HCT116 (cell line): ENCODE data around the gene DEFB126. TPM values are rescaled to one million over a fixed set of nuclear protein-coding genes. Genes with fewer than 3 reads are reported as not detected.

Experiments used
- ATAC-seq: fragments of 200-7000 bp; cut with Tn5 transposase; 2 replicates; pipeline ENCODE4 v1.9.1; 2020; ENCODE audit warnings: mild to moderate bottlenecking, moderate library complexity
- BruUV-seq: library from RNA; stranded (reverse); fragments of 400-500 nt; replicated peaks from 2 replicates; lab custom pipeline; 2021; lab: Mats Ljungman, UMichigan
- CTCF ChIA-PET: fragments of 300-600 bp; sonication (Branson Sonifier 250); formaldehyde crosslinking; loops from one replicate; lab custom pipeline; 2021; ENCODE audit warnings: antibody characterized with exemption; lab: Charles Lee
- POLR2A ChIA-PET: fragments of 300-600, 350-600 bp; sonication (Branson Sonifier 250); formaldehyde crosslinking; loops from one replicate; lab custom pipeline; 2021; ENCODE audit warnings: antibody characterized with exemption; lab: Charles Lee
- RAD21 ChIA-PET, 2 experiments: fragments of 300-600 bp; sonication (Branson Sonifier 250); formaldehyde crosslinking; loops; one replicate each; lab custom pipeline; 2023; ENCODE audit warnings: low total read pairs in 2 of 2; ENCODE audit not compliant: uncharacterized antibody in 2 of 2, unreplicated experiment in 2 of 2, low non-redundant PET in 1 of 2; lab: Charles Lee
- DNase-seq: peaks from one replicate; pipeline ENCODE4 v3.0.0-alpha.2; 2010; ENCODE audit warnings: low read depth, low spot score
- H2AFZ ChIP-seq: fragments of 200-600 bp; shearing (Covaris generic), sonication (generic); 2 replicates; pipeline ENCODE4 v1.6.1; 2017; ENCODE audit warnings: low read depth, mixed run types, mixed read lengths, antibody characterized with exemption, low read length; ENCODE audit not compliant: poor library complexity, severe bottlenecking
- H3K27ac ChIP-seq: 2 replicates; pipeline ENCODE4 v1.5.1; 2012; ENCODE audit warnings: low read depth, low read length
- H3K27me3 ChIP-seq: fragments of 200-600 bp; sonication (generic); 2 replicates; pipeline ENCODE4 v1.6.1; 2016; ENCODE audit warnings: mixed run types, low read length, mixed read lengths; ENCODE audit not compliant: insufficient read depth
- H3K36me3 ChIP-seq, 2 experiments: fragments of 200-500 bp in 1 of 2; fragments of 200-600 bp in 1 of 2; sonication (Bioruptor generic) in 1 of 2; sonication (generic) in 1 of 2; 2 replicates each; pipeline versions ENCODE4 v1.5.1 to v1.6.1; 2014 to 2016; ENCODE audit warnings: low read length in 2 of 2, inconsistent platforms in 1 of 2, mixed read lengths in 1 of 2, mixed run types in 1 of 2; ENCODE audit not compliant: insufficient read depth in 2 of 2, control insufficient read depth in 1 of 2
- H3K4me1 ChIP-seq, 2 experiments: fragments of 200-600 bp in 1 of 2; sonication (generic) in 1 of 2; 2 replicates each; pipeline versions ENCODE4 v1.5.1 to v1.6.1; 2012 to 2017; ENCODE audit warnings: low read length in 2 of 2, inconsistent platforms in 1 of 2, mild to moderate bottlenecking in 1 of 2, mixed read lengths in 1 of 2, mixed run types in 1 of 2, moderate library complexity in 1 of 2; ENCODE audit not compliant: insufficient read depth in 2 of 2, control insufficient read depth in 1 of 2
- H3K4me2 ChIP-seq: fragments of 200-600 bp; sonication (generic); 2 replicates; pipeline ENCODE4 v1.6.1; 2017; ENCODE audit warnings: mixed run types, low read length, mixed read lengths
- H3K4me3 ChIP-seq, 2 experiments: fragments of 200-600 bp in 1 of 2; sonication (generic) in 1 of 2; replicated peaks in 1 of 2; 2 replicates each; pipeline ENCODE4 v1.5.1; 2011 to 2016; ENCODE audit warnings: low read length in 2 of 2, control low read depth in 1 of 2, low read depth in 1 of 2, mild to moderate bottlenecking in 1 of 2, mixed read lengths in 1 of 2, mixed run types in 1 of 2
- H3K79me2 ChIP-seq: fragments of 200-600 bp; sonication (generic); 2 replicates; pipeline ENCODE4 v1.6.1; 2017; ENCODE audit warnings: mild to moderate bottlenecking, mixed run types, low read length, moderate library complexity, mixed read lengths; ENCODE audit not compliant: insufficient read depth
- H3K9ac ChIP-seq: fragments of 200-600 bp; sonication (generic); 2 replicates; pipeline ENCODE4 v1.6.1; 2016; ENCODE audit warnings: low read length, mixed read lengths
- H3K9me2 ChIP-seq: fragments of 200-600 bp; sonication (generic), shearing (Covaris generic); 2 replicates; pipeline ENCODE4 v1.6.1; 2017; ENCODE audit warnings: mixed run types, mild to moderate bottlenecking, moderate library complexity; ENCODE audit not compliant: insufficient read depth
- H3K9me3 ChIP-seq, 2 experiments: fragments of 200-500 bp in 1 of 2; fragments of 200-600 bp in 1 of 2; sonication (Bioruptor generic) in 1 of 2; sonication (generic) in 1 of 2; 2 replicates each; pipeline ENCODE4 v1.6.1; 2014 to 2017; ENCODE audit warnings: low read length in 2 of 2, mixed read lengths in 2 of 2, inconsistent platforms in 1 of 2, low read depth in 1 of 2, mild to moderate bottlenecking in 1 of 2, mixed run types in 1 of 2, moderate library complexity in 1 of 2; ENCODE audit not compliant: control insufficient read depth in 1 of 2, insufficient read depth in 1 of 2
- H4K20me1 ChIP-seq: fragments of 200-600 bp; sonication (generic), shearing (Covaris generic); 2 replicates; pipeline ENCODE4 v1.6.1; 2017; ENCODE audit warnings: mixed run types, mild to moderate bottlenecking, moderate library complexity; ENCODE audit not compliant: insufficient read depth
- CBX3 ChIP-seq: IDR thresholded peaks from 2 replicates; pipeline ENCODE4 v1.6.1; 2012; ENCODE audit warnings: low read depth
- CEBPB ChIP-seq: IDR thresholded peaks from 2 replicates; pipeline ENCODE4 v1.6.1; 2012; ENCODE audit warnings: low read depth
- ELF1 ChIP-seq: IDR thresholded peaks from 2 replicates; pipeline ENCODE4 v1.6.1; 2012; ENCODE audit warnings: low read depth, borderline replicate concordance
- EZH2 ChIP-seq: fragments of 200-600 bp; sonication (generic); IDR thresholded peaks from 2 replicates; pipeline ENCODE4 v1.6.1; 2017; ENCODE audit warnings: antibody characterized with exemption, mixed run types
- EZH2phosphoT487 ChIP-seq: fragments of 200-600 bp; IDR thresholded peaks from 2 replicates; pipeline ENCODE4 v1.6.1; 2018; ENCODE audit warnings: antibody characterized with exemption, borderline replicate concordance
- JUND ChIP-seq: IDR thresholded peaks from 2 replicates; pipeline ENCODE4 v1.6.1; 2012
- POLR2AphosphoS5 ChIP-seq: IDR thresholded peaks from 2 replicates; pipeline ENCODE4 v1.6.1; 2011; ENCODE audit warnings: mild to moderate bottlenecking, low read depth, low read length, moderate library complexity
- SIN3A ChIP-seq: IDR thresholded peaks from 2 replicates; pipeline ENCODE4 v1.6.1; 2012; ENCODE audit warnings: low read depth
- SRF ChIP-seq: IDR thresholded peaks from 2 replicates; pipeline ENCODE4 v1.6.1; 2012; ENCODE audit warnings: low read depth
- TCF7L2 ChIP-seq: IDR thresholded peaks from 2 replicates; pipeline ENCODE4 v1.7.0; 2011; ENCODE audit warnings: borderline replicate concordance, inconsistent platforms; ENCODE audit not compliant: insufficient read depth, insufficient read length; ENCODE audit errors: extremely low read depth
- YY1 ChIP-seq: IDR thresholded peaks from 2 replicates; pipeline ENCODE4 v1.6.1; 2011; ENCODE audit warnings: low read length, low read depth, moderate library complexity, mild to moderate bottlenecking; ENCODE audit not compliant: insufficient replicate concordance; ENCODE audit errors: extremely low read depth
- ZFX ChIP-seq: fragments of 450-650 bp; IDR thresholded peaks from 2 replicates; pipeline ENCODE4 v1.6.1; 2017
- intact Hi-C: fragments of 100-400 bp; cut with micrococcal nuclease; formaldehyde crosslinking; loops from 2 replicates; pipeline ENCODE4 v1.10.0; 2022
- total RNA-seq: library from RNA; stranded (reverse); gene quantifications from one replicate; pipeline ENCODE4 v1.2.1, GENCODE V29; 2021; ENCODE audit not compliant: unreplicated experiment
- TF ChIP-seq, protein P1 (sequence below): IDR thresholded peaks from 2 replicates; pipeline ENCODE4 v1.6.1; 2012
- TF ChIP-seq, protein P2 (sequence below): IDR thresholded peaks from 2 replicates; pipeline ENCODE4 v1.6.1; 2012
- TF ChIP-seq, protein P3 (sequence below), 3 experiments: fragments of 200-600 bp in 1 of 3; sonication (generic) in 1 of 3; IDR thresholded peaks in 2 of 3; conservative IDR thresholded peaks in 1 of 3; 2 replicates each; pipeline ENCODE4 v1.5.1; 2012 to 2017; ENCODE audit warnings: low read depth in 2 of 3, low read length in 2 of 3, antibody characterized with exemption in 1 of 3, borderline replicate concordance in 1 of 3, control low read depth in 1 of 3, mild to moderate bottlenecking in 1 of 3, mixed read lengths in 1 of 3, mixed run types in 1 of 3, moderate library complexity in 1 of 3; ENCODE audit not compliant: insufficient read depth in 1 of 3

DEFB126 gene
- total RNA-seq, 1 experiment from 2014 or later: not detected

DNA sequence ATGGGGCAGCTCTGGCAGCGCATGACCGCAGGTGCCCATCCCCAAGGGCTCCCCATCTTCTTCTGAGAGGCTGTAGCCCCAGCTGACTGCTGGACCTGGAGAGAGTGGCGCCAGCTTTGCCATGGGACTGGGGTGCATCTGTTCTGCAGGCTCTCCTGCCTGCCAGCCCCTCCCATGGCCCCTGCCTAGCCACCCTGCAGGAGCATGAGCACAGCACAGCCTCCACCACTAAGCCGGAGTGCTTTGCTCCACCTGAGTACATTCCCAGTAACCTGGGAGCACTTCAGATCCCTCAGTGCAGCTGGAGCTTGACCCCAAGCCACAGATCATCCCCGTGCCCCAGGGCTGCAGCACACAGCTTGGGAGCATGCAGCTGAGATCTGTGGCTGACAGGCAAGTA is 38.9 kb upstream of the DEFB126 start:
- Histone ChIP-seq H3K9me3 (no peaks in the 10 kb centered on the region), H3K36me3 (no peaks in the 10 kb centered on the region), H3K4me1 (no peaks in the 10 kb centered on the region), H4K20me1 (no peaks in the 10 kb centered on the region), H3K9ac (no peak overlapping the region), H3K9me2 (no peaks in the 10 kb centered on the region), H3K27me3 (peaks cover 31% of the 10 kb centered on the region), H3K27ac (no peak overlapping the region), H3K79me2 (no peaks in the 10 kb centered on the region), H3K4me2 (no peak overlapping the region), H3K4me3 (no peak overlapping the region), H2AFZ (no peak overlapping the region)
- ChIA-PET CTCF (no interaction called here), POLR2A (no interaction called here), RAD21 (no interaction called here)
- BruUV-seq: no TSS peak
- no peak for DNase-seq
- TF ChIP-seq CEBPB (no peak), EZH2phosphoT487 (no peak), JUND (no peak), YY1 (no peak), SRF (no peak), CBX3 (no peak), SIN3A (no peak), EZH2 (no peak), ZFX (no peak), ELF1 (no peak), POLR2AphosphoS5 (no peak), TCF7L2 (no peak)
- TF ChIP-seq, protein P1, sequence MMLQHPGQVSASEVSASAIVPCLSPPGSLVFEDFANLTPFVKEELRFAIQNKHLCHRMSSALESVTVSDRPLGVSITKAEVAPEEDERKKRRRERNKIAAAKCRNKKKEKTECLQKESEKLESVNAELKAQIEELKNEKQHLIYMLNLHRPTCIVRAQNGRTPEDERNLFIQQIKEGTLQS: no peak
- TF ChIP-seq, protein P2, sequence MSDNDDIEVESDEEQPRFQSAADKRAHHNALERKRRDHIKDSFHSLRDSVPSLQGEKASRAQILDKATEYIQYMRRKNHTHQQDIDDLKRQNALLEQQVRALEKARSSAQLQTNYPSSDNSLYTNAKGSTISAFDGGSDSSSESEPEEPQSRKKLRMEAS: no peak
- TF ChIP-seq, protein P3, sequence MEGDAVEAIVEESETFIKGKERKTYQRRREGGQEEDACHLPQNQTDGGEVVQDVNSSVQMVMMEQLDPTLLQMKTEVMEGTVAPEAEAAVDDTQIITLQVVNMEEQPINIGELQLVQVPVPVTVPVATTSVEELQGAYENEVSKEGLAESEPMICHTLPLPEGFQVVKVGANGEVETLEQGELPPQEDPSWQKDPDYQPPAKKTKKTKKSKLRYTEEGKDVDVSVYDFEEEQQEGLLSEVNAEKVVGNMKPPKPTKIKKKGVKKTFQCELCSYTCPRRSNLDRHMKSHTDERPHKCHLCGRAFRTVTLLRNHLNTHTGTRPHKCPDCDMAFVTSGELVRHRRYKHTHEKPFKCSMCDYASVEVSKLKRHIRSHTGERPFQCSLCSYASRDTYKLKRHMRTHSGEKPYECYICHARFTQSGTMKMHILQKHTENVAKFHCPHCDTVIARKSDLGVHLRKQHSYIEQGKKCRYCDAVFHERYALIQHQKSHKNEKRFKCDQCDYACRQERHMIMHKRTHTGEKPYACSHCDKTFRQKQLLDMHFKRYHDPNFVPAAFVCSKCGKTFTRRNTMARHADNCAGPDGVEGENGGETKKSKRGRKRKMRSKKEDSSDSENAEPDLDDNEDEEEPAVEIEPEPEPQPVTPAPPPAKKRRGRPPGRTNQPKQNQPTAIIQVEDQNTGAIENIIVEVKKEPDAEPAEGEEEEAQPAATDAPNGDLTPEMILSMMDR (IDR thresholded peaks at IDR 0.05 in 2 of 3, conservative IDR thresholded peaks at IDR 0.05 in 1 of 3; ENCODE audit: borderline replicate concordance in 1 of 3, insufficient read depth in 1 of 3, low read depth in 2 of 3, low read length in 2 of 3): no peak
- ATAC-seq: no peak
- intact Hi-C loops: no loop called here
